Activated naive CD4-positive, alpha-beta T cell treated with anti-CD3 and anti-CD28 coated beads, Interleukin-2, amount 10 ng/mL, durations not matched to agents 7 days and 5 days (primary cell): ENCODE data around the gene PACS1.

Experiments used
- CTCF ChIA-PET: fragments of 350-600 bp; sonication (Branson Sonifier 250); formaldehyde crosslinking; loops from one replicate; lab custom pipeline; 2021; ENCODE audit warnings: antibody characterized with exemption; lab: Charles Lee
- DNase-seq: peaks from one replicate; pipeline ENCODE4 v3.0.0-alpha.2; 2020
- H3K27ac Mint-ChIP-seq: one replicate; pipeline ENCODE4 v1.8.0; 2021; ENCODE audit warnings: mild to moderate bottlenecking, moderate library complexity, mixed read lengths
- H3K27me3 Mint-ChIP-seq: one replicate; pipeline ENCODE4 v1.8.0; 2021; ENCODE audit warnings: mild to moderate bottlenecking, mixed read lengths
- H3K36me3 Mint-ChIP-seq: one replicate; pipeline ENCODE4 v1.8.0; 2021; ENCODE audit warnings: mixed read lengths
- H3K4me1 Mint-ChIP-seq: one replicate; pipeline ENCODE4 v1.8.0; 2021; ENCODE audit warnings: mixed read lengths
- H3K4me3 Mint-ChIP-seq: one replicate; pipeline ENCODE4 v1.8.0; 2021; ENCODE audit warnings: mild to moderate bottlenecking, moderate library complexity, mixed read lengths
- H3K9me3 Mint-ChIP-seq: one replicate; pipeline ENCODE4 v1.8.0; 2021; ENCODE audit warnings: mixed read lengths

The PACS1 gene

GRCh38 chr11:66188580-66188979 lies 118.5 kb downstream of the PACS1 start:
- no peak for DNase-seq
- H3K4me3 Mint-ChIP-seq: no peak overlapping the region
- H3K36me3 Mint-ChIP-seq: peaks cover 20% of the 10 kb centered on the region
- H3K9me3 Mint-ChIP-seq: no peaks in the 10 kb centered on the region
- no peaks in the 10 kb centered on the region for H3K27me3 Mint-ChIP-seq
- peaks cover 9% of the 10 kb centered on the region for H3K4me1 Mint-ChIP-seq
- CTCF ChIA-PET: no interaction called here
- no peak overlapping the region for H3K27ac Mint-ChIP-seq

GRCh38 chr11:66189031-66189745 lies 119.1 kb downstream of the PACS1 start:
- H3K27ac Mint-ChIP-seq: no peak overlapping the region
- no peaks in the 10 kb centered on the region for H3K9me3 Mint-ChIP-seq
- peaks cover 9% of the 10 kb centered on the region for H3K4me1 Mint-ChIP-seq
- H3K4me3 Mint-ChIP-seq: no peak overlapping the region
- no peak for DNase-seq
- peaks cover 23% of the 10 kb centered on the region for H3K36me3 Mint-ChIP-seq
- CTCF ChIA-PET: no interaction called here
- no peaks in the 10 kb centered on the region for H3K27me3 Mint-ChIP-seq

GRCh38 chr11:66190786-66191185 lies 120.7 kb downstream of the PACS1 start:
- DNase-seq: no peak
- Mint-ChIP-seq H3K27me3 (no peaks in the 10 kb centered on the region), H3K4me3 (no peak overlapping the region), H3K36me3 (peaks cover 27% of the 10 kb centered on the region), H3K4me1 (peaks cover 3% of the 10 kb centered on the region), H3K9me3 (no peaks in the 10 kb centered on the region), H3K27ac (peak overlapping the region; percentile 55)
- CTCF ChIA-PET: no interaction called here

DNA sequence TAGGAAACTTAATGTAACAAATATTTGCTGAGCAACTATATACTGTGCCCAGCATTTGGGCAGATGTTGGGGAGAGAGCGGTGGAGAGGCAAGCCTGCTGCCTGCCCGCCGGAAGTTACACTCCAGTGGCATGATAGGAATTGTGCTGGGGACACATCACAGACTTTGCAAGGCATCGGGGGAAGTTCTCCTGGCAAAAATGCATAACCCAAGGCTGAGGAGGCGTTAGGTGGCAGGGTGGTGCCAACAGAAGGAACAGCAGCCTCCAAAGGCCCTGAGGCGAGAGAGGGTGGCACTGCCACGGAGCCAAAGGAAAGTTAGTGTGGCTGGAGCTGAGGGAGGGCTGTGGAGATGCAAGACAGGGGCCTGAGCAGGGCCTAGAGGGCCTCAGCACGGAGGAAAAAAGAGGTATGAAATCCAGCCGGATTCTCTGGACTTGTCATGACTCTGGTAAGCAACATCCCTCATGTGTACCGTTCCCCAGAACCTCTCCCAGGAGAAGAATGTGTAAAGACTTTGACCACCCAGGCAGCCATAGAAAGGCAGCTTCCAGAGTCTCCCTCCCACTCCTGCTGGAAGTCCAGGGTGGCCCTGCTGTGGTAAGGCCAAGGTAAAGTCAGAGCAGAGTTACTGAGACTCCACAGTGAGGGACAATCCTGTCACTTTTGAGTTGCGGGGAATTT lies 122.2 kb downstream of the PACS1 start:
- Mint-ChIP-seq H3K4me1 (no peaks in the 10 kb centered on the region), H3K27ac (no peak overlapping the region), H3K27me3 (no peaks in the 10 kb centered on the region), H3K9me3 (no peaks in the 10 kb centered on the region), H3K4me3 (no peak overlapping the region), H3K36me3 (peaks cover 28% of the 10 kb centered on the region)
- CTCF ChIA-PET: interaction anchor here (0.6 kb wide), 1 partner anchor 783 kb away, joined by 3 read pairs; no protein-coding TSS in a partner anchor
- no peak for DNase-seq

GRCh38 chr11:66194391-66194790 lies 124.3 kb downstream of the PACS1 start:
- peaks cover 30% of the 10 kb centered on the region for H3K36me3 Mint-ChIP-seq

DNA sequence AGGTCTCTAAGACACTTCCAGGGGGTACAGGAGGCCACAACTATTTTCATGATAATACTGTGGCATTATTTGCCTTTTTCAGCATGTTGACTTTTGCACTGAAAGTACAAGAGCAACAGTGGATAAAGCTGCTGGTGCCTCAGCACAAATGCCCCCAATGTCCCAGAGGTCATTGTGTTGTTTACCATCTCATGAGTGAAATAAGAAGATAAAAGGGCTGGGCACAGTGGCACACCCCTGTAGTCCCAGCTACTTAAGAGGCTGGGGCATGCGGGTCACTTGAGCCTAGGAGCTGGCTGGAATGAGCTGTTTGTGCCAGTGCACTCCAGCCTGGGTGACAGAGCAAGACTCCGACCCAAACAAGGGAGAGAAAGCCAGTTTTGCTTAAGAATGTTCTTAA lies 125.8 kb downstream of the PACS1 start:
- Mint-ChIP-seq H3K4me1 (no peaks in the 10 kb centered on the region), H3K27ac (no peak overlapping the region), H3K4me3 (no peak overlapping the region), H3K36me3 (peaks cover 32% of the 10 kb centered on the region), H3K27me3 (no peaks in the 10 kb centered on the region), H3K9me3 (peaks cover 8% of the 10 kb centered on the region)
- no peak for DNase-seq
- CTCF ChIA-PET: interaction anchor here (0.7 kb wide), 1 partner anchor 9 kb away, joined by 3 read pairs; no protein-coding TSS in a partner anchor

More at GRCh38 chr11:66194391-66194790, 124.3 kb downstream of the PACS1 start:
- H3K4me3 Mint-ChIP-seq: no peak overlapping the region
- no peaks in the 10 kb centered on the region for H3K27me3 Mint-ChIP-seq
- no peak for DNase-seq
- no peak overlapping the region for H3K27ac Mint-ChIP-seq
- CTCF ChIA-PET: no interaction called here
- H3K9me3 Mint-ChIP-seq: peaks cover 2% of the 10 kb centered on the region
- no peaks in the 10 kb centered on the region for H3K4me1 Mint-ChIP-seq

DNA sequence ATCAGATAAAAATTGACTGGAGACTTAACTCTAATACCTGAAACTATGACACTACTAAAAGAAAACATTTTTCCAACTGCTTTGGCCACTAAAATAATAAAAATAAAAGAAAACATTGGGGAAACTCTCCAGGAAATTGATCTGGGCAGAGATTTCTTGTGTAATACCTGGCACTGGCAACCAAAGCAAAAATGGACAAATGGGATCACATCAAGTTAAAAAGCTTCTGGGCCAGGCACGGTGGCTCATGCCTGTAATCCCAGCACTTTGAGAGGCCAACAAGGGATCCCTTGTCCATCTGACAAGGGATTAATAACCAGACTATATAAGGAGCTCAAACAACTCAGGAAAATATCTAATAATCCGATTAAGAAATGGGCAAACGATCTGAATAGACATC lies 133.8 kb downstream of the PACS1 start:
- CTCF ChIA-PET: no interaction called here
- Mint-ChIP-seq H3K4me1 (no peaks in the 10 kb centered on the region), H3K27me3 (no peaks in the 10 kb centered on the region), H3K9me3 (peaks cover 27% of the 10 kb centered on the region), H3K4me3 (no peak overlapping the region), H3K27ac (no peak overlapping the region), H3K36me3 (peaks cover 17% of the 10 kb centered on the region)
- no peak for DNase-seq

DNA sequence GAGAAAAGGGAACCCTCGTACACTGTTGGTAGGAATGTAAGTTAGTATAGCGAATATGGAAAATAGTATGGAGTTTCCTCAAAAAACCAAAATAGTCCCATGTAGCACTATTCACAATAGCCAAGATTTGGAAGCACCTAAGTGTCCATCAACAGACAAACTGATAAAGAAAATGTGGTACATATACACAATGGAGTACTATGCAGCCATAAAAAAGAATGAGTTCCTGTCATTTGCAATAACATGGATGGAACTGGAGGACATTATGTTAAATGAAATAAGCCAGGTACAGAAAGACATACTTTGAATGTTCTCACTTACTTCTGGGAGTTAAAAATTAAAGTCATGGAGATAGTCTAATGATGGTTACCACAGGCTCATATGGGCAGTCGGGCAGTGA lies 134.3 kb downstream of the PACS1 start:
- Mint-ChIP-seq H3K36me3 (peaks cover 15% of the 10 kb centered on the region), H3K27me3 (no peaks in the 10 kb centered on the region), H3K4me1 (no peaks in the 10 kb centered on the region), H3K4me3 (no peak overlapping the region), H3K27ac (no peak overlapping the region), H3K9me3 (peaks cover 25% of the 10 kb centered on the region)
- CTCF ChIA-PET: no interaction called here
- DNase-seq: no peak

DNA sequence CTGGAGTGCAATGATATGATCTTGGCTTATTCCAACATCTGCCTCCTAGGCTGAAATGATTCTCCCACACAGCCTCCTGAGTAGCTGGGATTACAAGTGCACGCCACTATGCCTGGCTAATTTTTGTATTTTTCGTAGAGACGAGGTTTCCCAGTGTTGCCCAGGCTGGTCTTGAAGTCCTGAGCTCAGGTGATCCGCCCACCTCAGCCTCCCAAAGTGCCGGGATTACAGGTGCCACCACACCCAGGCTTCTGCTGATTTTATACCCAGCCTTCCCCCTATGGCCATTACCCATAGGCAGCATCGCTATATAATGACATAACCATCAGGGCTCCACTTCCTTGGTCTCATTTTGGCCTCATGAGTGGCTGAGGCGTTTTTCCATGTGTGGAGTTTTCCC lies 137.7 kb downstream of the PACS1 start:
- Mint-ChIP-seq H3K4me3 (no peak overlapping the region), H3K9me3 (peaks cover 6% of the 10 kb centered on the region), H3K4me1 (no peaks in the 10 kb centered on the region), H3K27me3 (no peaks in the 10 kb centered on the region), H3K27ac (no peak overlapping the region), H3K36me3 (peaks cover 11% of the 10 kb centered on the region)
- CTCF ChIA-PET: no interaction called here
- no peak for DNase-seq

- Mint-ChIP-seq H3K27me3 (no peaks in the 10 kb centered on the region), H3K4me1 (no peaks in the 10 kb centered on the region), H3K4me3 (no peak overlapping the region), H3K36me3 (peaks cover 23% of the 10 kb centered on the region), H3K27ac (no peak overlapping the region), H3K9me3 (no peaks in the 10 kb centered on the region)
- CTCF ChIA-PET: no interaction called here
- no peak for DNase-seq
These were observed 141.0 kb downstream of the PACS1 start for GRCh38 chr11:66211100-66211499.

- no peaks in the 10 kb centered on the region for H3K9me3 Mint-ChIP-seq
- no peaks in the 10 kb centered on the region for H3K27me3 Mint-ChIP-seq
- CTCF ChIA-PET: interaction anchor here (1.1 kb wide), 1 partner anchor 42 kb away, joined by 4 read pairs; no protein-coding TSS in a partner anchor
- no peak overlapping the region for H3K4me3 Mint-ChIP-seq
- H3K27ac Mint-ChIP-seq: no peak overlapping the region
- peaks cover 40% of the 10 kb centered on the region for H3K36me3 Mint-ChIP-seq
- DNase-seq: no peak
- peaks cover 9% of the 10 kb centered on the region for H3K4me1 Mint-ChIP-seq
These were observed 146.8 kb downstream of the PACS1 start for GRCh38 chr11:66216911-66217310.

DNA sequence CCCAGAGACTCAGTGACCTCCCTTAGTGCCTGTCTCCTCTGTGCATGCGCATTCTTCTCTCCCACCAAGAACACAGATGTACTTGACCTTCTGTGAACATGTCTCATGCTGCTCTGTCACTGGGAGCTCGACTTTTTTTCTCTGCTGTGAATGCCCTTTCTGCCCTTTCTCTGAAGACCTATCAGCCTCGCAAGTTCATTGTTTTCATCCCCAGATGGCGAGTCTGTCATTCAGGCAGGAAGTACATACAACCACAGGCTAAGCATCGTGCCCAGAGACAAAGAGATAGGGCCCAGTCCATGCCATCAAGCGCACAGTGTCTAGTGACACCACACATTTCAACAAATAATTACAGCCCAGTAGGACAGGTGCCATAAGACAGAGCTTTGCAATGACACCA lies 148.0 kb downstream of the PACS1 start:
- Mint-ChIP-seq H3K36me3 (peaks cover 45% of the 10 kb centered on the region), H3K4me3 (no peak overlapping the region), H3K9me3 (no peaks in the 10 kb centered on the region), H3K27me3 (no peaks in the 10 kb centered on the region), H3K27ac (peak overlapping the region; percentile 17), H3K4me1 (peaks cover 18% of the 10 kb centered on the region)
- no peak for DNase-seq
- CTCF ChIA-PET: interaction anchor here (1.1 kb wide), 1 partner anchor 41 kb away, joined by 4 read pairs; no protein-coding TSS in a partner anchor

DNA sequence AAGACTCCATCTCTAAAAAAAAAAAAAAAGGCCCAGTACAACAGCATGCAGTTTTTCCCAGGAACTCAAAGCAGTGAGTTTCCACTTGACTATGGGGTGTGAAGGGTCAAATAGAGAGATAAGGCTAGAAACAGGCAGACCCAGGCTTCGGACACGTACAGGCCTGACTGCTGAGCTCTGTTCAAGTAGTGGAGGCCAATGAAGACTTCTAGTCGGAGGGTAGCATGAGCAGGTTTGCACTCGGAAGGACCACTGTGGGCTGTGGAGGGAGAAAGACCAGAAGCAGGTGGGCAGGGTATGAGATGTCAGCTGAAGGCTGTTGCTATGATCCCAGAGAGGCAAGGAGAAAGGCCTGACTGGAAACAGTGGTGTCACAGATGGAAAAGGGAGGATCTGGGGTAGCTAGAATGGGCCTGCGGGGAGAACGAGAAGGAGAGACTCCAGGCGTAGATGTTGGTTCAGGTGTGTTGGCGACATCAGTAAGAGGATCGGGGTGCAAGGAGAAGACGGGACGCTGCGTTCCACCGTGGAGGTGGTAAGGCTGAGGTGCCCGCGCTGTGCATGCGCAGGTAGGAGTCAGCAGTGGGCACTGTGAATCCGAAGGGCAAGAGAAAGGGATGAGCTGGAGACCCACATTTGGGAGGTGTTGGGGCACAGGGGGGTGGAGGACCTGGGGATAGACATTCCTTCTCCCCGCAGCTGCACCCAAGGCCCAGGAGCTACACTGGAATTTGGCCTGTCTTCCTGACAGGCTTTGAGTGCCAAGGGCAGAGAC lies 149.0 kb downstream of the PACS1 start:
- H3K27me3 Mint-ChIP-seq: no peaks in the 10 kb centered on the region
- peaks cover 22% of the 10 kb centered on the region for H3K4me1 Mint-ChIP-seq
- H3K27ac Mint-ChIP-seq: no peak overlapping the region
- peaks cover 44% of the 10 kb centered on the region for H3K36me3 Mint-ChIP-seq
- CTCF ChIA-PET: no interaction called here
- H3K9me3 Mint-ChIP-seq: no peaks in the 10 kb centered on the region
- DNase-seq: no peak
- no peak overlapping the region for H3K4me3 Mint-ChIP-seq

- DNase-seq: no peak
- Mint-ChIP-seq H3K27ac (no peak overlapping the region), H3K4me3 (no peak overlapping the region), H3K9me3 (no peaks in the 10 kb centered on the region), H3K4me1 (peaks cover 22% of the 10 kb centered on the region), H3K27me3 (no peaks in the 10 kb centered on the region), H3K36me3 (peaks cover 44% of the 10 kb centered on the region)
- CTCF ChIA-PET: interaction anchor here (0.9 to 3.0 kb wide), 3 partner anchors 40 to 169 kb away, joined by 3 to 23 read pairs (median 15); no protein-coding TSS in a partner anchor
These were observed 149.9 kb downstream of the PACS1 start for GRCh38 chr11:66219846-66220565.
